Ectodermal cell (in vitro differentiated cells): ENCODE measurements around the gene TUBGCP3.
A peak's percentile ranks its signal among the peaks of the same experiment; 100 is the strongest.

ENCODE experiments used
- H3K27ac ChIP-seq: 2 replicates; pipeline ENCODE4 v1.7.0; 2013; ENCODE audit warnings: mild to moderate bottlenecking, low read depth, low read length; ENCODE audit not compliant: insufficient read depth, poor library complexity, severe bottlenecking
- H3K27me3 ChIP-seq: 2 replicates; pipeline ENCODE4 v1.7.0; 2013; ENCODE audit warnings: mild to moderate bottlenecking, low read length; ENCODE audit not compliant: insufficient read depth, control insufficient read depth, poor library complexity, severe bottlenecking
- H3K36me3 ChIP-seq: one replicate; pipeline ENCODE4 v1.7.0; 2013; ENCODE audit warnings: low read length; ENCODE audit not compliant: control insufficient read depth, insufficient read depth
- H3K4me1 ChIP-seq: one replicate; pipeline ENCODE4 v1.7.0; 2013; ENCODE audit warnings: low read length; ENCODE audit not compliant: control insufficient read depth, insufficient read depth
- H3K4me3 ChIP-seq: 2 replicates; pipeline ENCODE4 v1.7.0; 2013; ENCODE audit warnings: low read depth, low read length, control low read depth; ENCODE audit not compliant: insufficient read depth
- H3K9me3 ChIP-seq: 2 replicates; pipeline ENCODE4 v1.7.0; 2013; ENCODE audit warnings: mild to moderate bottlenecking, low read length, moderate library complexity; ENCODE audit not compliant: control insufficient read depth
- WGBS, 2 experiments: methylation state at CpG; one replicate each; pipeline ENCODE4 v1.1.7; 2013; ENCODE audit warnings: missing lambda C conversion rate in 2 of 2; 5-methylcytosine and 5-hydroxymethylcytosine counted together

Gene TUBGCP3

GRCh38 chr13:112592647-112593046 lies 4.7 kb upstream of the TUBGCP3 start:
- 86 to 89% methylated on average over 7 of the region's 7 CpGs for WGBS, 2 experiments
- H3K4me1 ChIP-seq = peaks cover 3% of the 10 kb centered on the region
- no peaks in the 10 kb centered on the region for H3K36me3 ChIP-seq

GRCh38 chr13:112592181-112592580 lies 4.2 kb upstream of the TUBGCP3 start:
- no peaks in the 10 kb centered on the region for H3K27me3 ChIP-seq
- peaks cover 3% of the 10 kb centered on the region for H3K4me1 ChIP-seq
- H3K9me3 ChIP-seq = no peaks in the 10 kb centered on the region
- WGBS, 2 experiments = 91 to 96% methylated on average over 7 of the region's 7 CpGs
- H3K36me3 ChIP-seq = no peaks in the 10 kb centered on the region
- H3K27ac ChIP-seq = no peak overlapping the region
- H3K4me3 ChIP-seq = no peak overlapping the region

More at GRCh38 chr13:112592647-112593046, 4.7 kb upstream of the TUBGCP3 start:
- Histone ChIP-seq H3K27me3 (no peaks in the 10 kb centered on the region), H3K9me3 (no peaks in the 10 kb centered on the region), H3K27ac (no peak overlapping the region), H3K4me3 (no peak overlapping the region)

- WGBS, 2 experiments = 92 to 93% methylated on average over 33 of the region's 33 CpGs
- H3K27ac ChIP-seq = no peak overlapping the region
These were observed 741 bp upstream of the TUBGCP3 start for GRCh38 chr13:112588490-112589297.

GRCh38 chr13:112587212-112587763 lies 665 bp downstream of the TUBGCP3 start:
- peak overlapping the region; percentile 84 for H3K27ac ChIP-seq
- 1 to 2% methylated on average over 42 of the region's 42 CpGs for WGBS, 2 experiments
- H3K4me3 ChIP-seq = peak overlapping the region; percentile 68
- H3K9me3 ChIP-seq = no peaks in the 10 kb centered on the region
- H3K36me3 ChIP-seq = no peaks in the 10 kb centered on the region
- H3K4me1 ChIP-seq = peaks cover 8% of the 10 kb centered on the region
- H3K27me3 ChIP-seq = no peaks in the 10 kb centered on the region

More at GRCh38 chr13:112588490-112589297, 741 bp upstream of the TUBGCP3 start:
- H3K4me3 ChIP-seq = peak overlapping the region; percentile 68
- H3K9me3 ChIP-seq = no peaks in the 10 kb centered on the region
- no peaks in the 10 kb centered on the region for H3K27me3 ChIP-seq
- H3K4me1 ChIP-seq = peaks cover 8% of the 10 kb centered on the region
- H3K36me3 ChIP-seq = no peaks in the 10 kb centered on the region

GRCh38 chr13:112586334-112586960 lies 1.5 kb downstream of the TUBGCP3 start:
- Histone ChIP-seq H3K27ac (no peak overlapping the region), H3K27me3 (no peaks in the 10 kb centered on the region), H3K36me3 (no peaks in the 10 kb centered on the region), H3K4me1 (peaks cover 8% of the 10 kb centered on the region), H3K9me3 (no peaks in the 10 kb centered on the region), H3K4me3 (peak overlapping the region; percentile 68)
- 96% methylated on average over 5 to 6 of the region's 6 CpGs for WGBS, 2 experiments

- 90 to 94% methylated on average over 10 to 11 of the region's 11 CpGs for WGBS, 2 experiments
- H3K4me1 ChIP-seq = peaks cover 8% of the 10 kb centered on the region
- H3K27ac ChIP-seq = no peak overlapping the region
- no peaks in the 10 kb centered on the region for H3K9me3 ChIP-seq
- no peaks in the 10 kb centered on the region for H3K36me3 ChIP-seq
- no peaks in the 10 kb centered on the region for H3K27me3 ChIP-seq
- no peak overlapping the region for H3K4me3 ChIP-seq
These were observed 4.2 kb downstream of the TUBGCP3 start for GRCh38 chr13:112583592-112584277.

GRCh38 chr13:112582263-112582662 lies 5.7 kb downstream of the TUBGCP3 start:
- H3K27me3 ChIP-seq = no peaks in the 10 kb centered on the region
- H3K36me3 ChIP-seq = no peaks in the 10 kb centered on the region
- H3K4me1 ChIP-seq = peaks cover 5% of the 10 kb centered on the region
- WGBS, 2 experiments = 92 to 96% methylated on average over 9 of the region's 9 CpGs
- no peaks in the 10 kb centered on the region for H3K9me3 ChIP-seq
- no peak overlapping the region for H3K4me3 ChIP-seq
- H3K27ac ChIP-seq = no peak overlapping the region

GRCh38 chr13:112580912-112581311 lies 7.0 kb downstream of the TUBGCP3 start:
- Histone ChIP-seq H3K27ac (no peak overlapping the region), H3K4me3 (no peak overlapping the region), H3K36me3 (no peaks in the 10 kb centered on the region), H3K27me3 (no peaks in the 10 kb centered on the region), H3K9me3 (no peaks in the 10 kb centered on the region), H3K4me1 (no peaks in the 10 kb centered on the region)
- WGBS, 2 experiments = 93 to 97% methylated on average over 3 of the region's 3 CpGs

GRCh38 chr13:112580211-112580610 lies 7.7 kb downstream of the TUBGCP3 start:
- Histone ChIP-seq H3K4me1 (no peaks in the 10 kb centered on the region), H3K27ac (no peak overlapping the region), H3K27me3 (no peaks in the 10 kb centered on the region), H3K36me3 (no peaks in the 10 kb centered on the region), H3K9me3 (no peaks in the 10 kb centered on the region), H3K4me3 (no peak overlapping the region)
- WGBS, 2 experiments = 93 to 98% methylated on average over 2 of the region's 2 CpGs
